Activated B cell treated with CpG ODN at 0.5 μM for 24 hours (primary cell): ENCODE results near the gene ALKBH5. TPM values are rescaled to one million over a fixed set of nuclear protein-coding genes. Genes with fewer than 3 reads are reported as not detected.

Source experiments
- ATAC-seq: fragments of 200-7000 bp; cut with Tn5 transposase; one replicate; pipeline ENCODE4 v1.10.0; 2021; ENCODE audit warnings: low read depth, mild to moderate bottlenecking, moderate library complexity
- CTCF ChIA-PET: fragments of 350-600 bp; sonication (Branson Sonifier 250); formaldehyde crosslinking; loops from one replicate; lab custom pipeline; 2021; ENCODE audit warnings: antibody characterized with exemption; lab: Charles Lee
- POLR2A ChIA-PET: fragments of 350-600 bp; sonication (Branson Sonifier 250); formaldehyde crosslinking; loops from one replicate; lab custom pipeline; 2021; ENCODE audit warnings: antibody characterized with exemption; lab: Charles Lee
- DNase-seq: peaks from one replicate; pipeline ENCODE4 v3.0.0; 2022
- H3K27ac Mint-ChIP-seq: one replicate; pipeline ENCODE4 v1.8.0; 2020; ENCODE audit warnings: mixed read lengths
- H3K27me3 Mint-ChIP-seq: one replicate; pipeline ENCODE4 v1.8.0; 2021; ENCODE audit warnings: mixed read lengths
- H3K36me3 Mint-ChIP-seq: one replicate; pipeline ENCODE4 v1.8.0; 2021; ENCODE audit warnings: low read depth, mixed read lengths
- H3K4me1 Mint-ChIP-seq: one replicate; pipeline ENCODE4 v1.8.0; 2021; ENCODE audit warnings: mixed read lengths
- H3K4me3 Mint-ChIP-seq: one replicate; pipeline ENCODE4 v1.8.0; 2020; ENCODE audit warnings: mild to moderate bottlenecking, mixed read lengths
- H3K9me3 Mint-ChIP-seq: one replicate; pipeline ENCODE4 v1.8.0; 2020; ENCODE audit warnings: mixed read lengths
- intact Hi-C: fragments of 100-400 bp; cut with micrococcal nuclease; formaldehyde crosslinking; loops from one replicate; pipeline ENCODE4 v1.15.1; 2024
- total RNA-seq: library from RNA; stranded (reverse); gene quantifications from 2 replicates; pipeline ENCODE4 v1.2.3, GENCODE V29; 2022
- TF ChIP-seq, protein P1 (sequence below): fragments of 200-600 bp; IDR thresholded peaks from one replicate; pipeline ENCODE4 v1.8.0; 2022; ENCODE audit warnings: antibody characterized with exemption, mild to moderate bottlenecking

The ALKBH5 gene
- total RNA-seq, 1 donor from 2014 or later = 74.6 TPM

DNA sequence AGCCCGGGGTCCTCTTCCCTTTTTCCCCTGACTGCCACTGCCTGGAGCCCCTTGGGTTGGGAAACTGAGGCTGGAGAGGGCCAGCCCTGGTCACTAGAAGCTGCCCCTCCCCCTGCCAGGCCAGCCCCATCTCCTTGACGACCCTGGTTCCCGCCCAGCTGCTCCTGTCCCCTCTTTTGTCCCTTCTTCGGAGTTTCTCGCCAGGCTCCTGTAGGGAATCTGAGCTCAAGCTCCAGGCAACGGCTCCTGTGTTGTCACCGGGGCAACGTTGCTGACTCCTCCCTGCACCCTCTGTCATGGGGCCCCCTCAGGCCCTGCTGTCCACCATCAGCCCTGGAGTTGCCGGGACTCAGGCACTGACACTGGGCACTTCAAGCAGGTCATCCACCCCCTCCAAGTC lies 47.5 kb downstream of the ALKBH5 start:
- ChIA-PET POLR2A (no interaction called here), CTCF (no interaction called here)
- TF ChIP-seq, protein P1, sequence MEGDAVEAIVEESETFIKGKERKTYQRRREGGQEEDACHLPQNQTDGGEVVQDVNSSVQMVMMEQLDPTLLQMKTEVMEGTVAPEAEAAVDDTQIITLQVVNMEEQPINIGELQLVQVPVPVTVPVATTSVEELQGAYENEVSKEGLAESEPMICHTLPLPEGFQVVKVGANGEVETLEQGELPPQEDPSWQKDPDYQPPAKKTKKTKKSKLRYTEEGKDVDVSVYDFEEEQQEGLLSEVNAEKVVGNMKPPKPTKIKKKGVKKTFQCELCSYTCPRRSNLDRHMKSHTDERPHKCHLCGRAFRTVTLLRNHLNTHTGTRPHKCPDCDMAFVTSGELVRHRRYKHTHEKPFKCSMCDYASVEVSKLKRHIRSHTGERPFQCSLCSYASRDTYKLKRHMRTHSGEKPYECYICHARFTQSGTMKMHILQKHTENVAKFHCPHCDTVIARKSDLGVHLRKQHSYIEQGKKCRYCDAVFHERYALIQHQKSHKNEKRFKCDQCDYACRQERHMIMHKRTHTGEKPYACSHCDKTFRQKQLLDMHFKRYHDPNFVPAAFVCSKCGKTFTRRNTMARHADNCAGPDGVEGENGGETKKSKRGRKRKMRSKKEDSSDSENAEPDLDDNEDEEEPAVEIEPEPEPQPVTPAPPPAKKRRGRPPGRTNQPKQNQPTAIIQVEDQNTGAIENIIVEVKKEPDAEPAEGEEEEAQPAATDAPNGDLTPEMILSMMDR = no peak
- Mint-ChIP-seq H3K27me3 (no peaks in the 10 kb centered on the region), H3K9me3 (no peaks in the 10 kb centered on the region), H3K4me1 (peaks cover 4% of the 10 kb centered on the region), H3K36me3 (peaks cover 20% of the 10 kb centered on the region), H3K4me3 (no peak overlapping the region), H3K27ac (no peak overlapping the region)
- ATAC-seq = no peak
- DNase-seq = no peak
- intact Hi-C loops = no loop called here

DNA sequence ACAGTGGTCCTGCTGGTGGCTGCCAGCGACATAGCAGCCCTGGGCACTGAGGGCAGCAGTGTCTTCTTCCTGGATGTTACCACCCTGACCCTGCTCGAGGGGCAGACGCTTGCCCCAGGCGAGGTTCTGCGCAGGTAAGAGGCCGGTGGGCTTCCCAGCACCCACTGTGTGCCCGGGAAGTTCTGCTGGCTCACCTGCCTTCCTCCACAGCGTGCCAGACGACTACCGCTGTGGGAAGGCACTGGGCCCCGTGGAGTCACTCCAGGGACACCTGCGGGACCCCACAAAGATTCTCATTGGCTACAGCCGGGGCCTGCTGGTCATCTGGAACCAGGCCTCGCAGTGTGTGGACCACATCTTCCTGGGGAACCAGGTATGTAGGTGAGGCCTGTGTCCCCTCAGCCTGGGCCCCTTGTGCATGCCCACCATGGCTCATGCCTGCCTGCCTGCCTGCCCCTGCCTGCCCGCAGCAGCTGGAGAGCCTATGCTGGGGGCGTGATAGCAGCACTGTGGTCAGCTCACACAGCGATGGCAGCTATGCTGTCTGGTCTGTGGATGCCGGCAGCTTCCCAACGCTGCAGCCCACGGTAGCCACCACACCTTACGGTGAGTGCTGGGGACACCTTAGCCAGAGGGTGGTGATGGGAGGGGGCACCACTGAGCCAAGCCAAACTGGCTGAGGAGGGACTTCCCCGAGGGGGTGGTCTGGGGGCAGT lies 50.3 kb downstream of the ALKBH5 start:
- ATAC-seq = no peak
- no peak for DNase-seq
- Mint-ChIP-seq H3K4me1 (no peaks in the 10 kb centered on the region), H3K4me3 (no peak overlapping the region), H3K27ac (no peak overlapping the region), H3K36me3 (peaks cover 35% of the 10 kb centered on the region), H3K27me3 (no peaks in the 10 kb centered on the region), H3K9me3 (no peaks in the 10 kb centered on the region)
- POLR2A ChIA-PET = no interaction called here
- CTCF ChIA-PET = no interaction called here
- intact Hi-C loops = no loop called here
- TF ChIP-seq, protein P1 = no peak

DNA sequence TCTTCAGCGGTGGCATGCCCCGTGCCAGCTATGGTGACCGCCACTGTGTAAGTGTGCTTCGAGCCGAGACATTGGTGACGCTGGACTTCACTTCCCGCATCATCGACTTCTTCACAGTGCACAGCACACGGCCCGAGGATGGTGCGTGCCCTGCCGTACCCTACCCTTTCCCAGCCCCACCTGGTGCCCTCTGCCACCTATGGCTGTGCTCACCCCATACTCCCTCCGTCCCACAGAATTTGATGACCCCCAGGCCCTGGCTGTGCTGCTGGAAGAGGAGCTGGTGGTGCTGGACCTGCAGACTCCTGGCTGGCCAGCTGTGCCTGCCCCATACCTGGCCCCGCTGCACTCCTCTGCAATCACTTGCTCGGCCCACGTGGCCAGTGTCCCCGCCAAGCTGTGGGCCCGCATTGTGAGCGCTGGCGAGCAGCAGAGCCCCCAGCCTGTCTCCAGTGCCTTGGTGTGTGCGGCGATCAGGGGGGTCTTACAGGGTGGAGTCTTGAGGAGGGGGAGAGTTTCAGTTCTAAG lies 51.3 kb downstream of the ALKBH5 start:
- H3K27me3 Mint-ChIP-seq = no peaks in the 10 kb centered on the region
- ChIA-PET POLR2A (no interaction called here), CTCF (no interaction called here)
- intact Hi-C loops = no loop called here
- no peak for ATAC-seq
- DNase-seq = no peak
- TF ChIP-seq, protein P1 = no peak
- no peak overlapping the region for H3K27ac Mint-ChIP-seq
- H3K36me3 Mint-ChIP-seq = peaks cover 38% of the 10 kb centered on the region
- no peaks in the 10 kb centered on the region for H3K9me3 Mint-ChIP-seq
- H3K4me1 Mint-ChIP-seq = no peaks in the 10 kb centered on the region
- H3K4me3 Mint-ChIP-seq = no peak overlapping the region

DNA sequence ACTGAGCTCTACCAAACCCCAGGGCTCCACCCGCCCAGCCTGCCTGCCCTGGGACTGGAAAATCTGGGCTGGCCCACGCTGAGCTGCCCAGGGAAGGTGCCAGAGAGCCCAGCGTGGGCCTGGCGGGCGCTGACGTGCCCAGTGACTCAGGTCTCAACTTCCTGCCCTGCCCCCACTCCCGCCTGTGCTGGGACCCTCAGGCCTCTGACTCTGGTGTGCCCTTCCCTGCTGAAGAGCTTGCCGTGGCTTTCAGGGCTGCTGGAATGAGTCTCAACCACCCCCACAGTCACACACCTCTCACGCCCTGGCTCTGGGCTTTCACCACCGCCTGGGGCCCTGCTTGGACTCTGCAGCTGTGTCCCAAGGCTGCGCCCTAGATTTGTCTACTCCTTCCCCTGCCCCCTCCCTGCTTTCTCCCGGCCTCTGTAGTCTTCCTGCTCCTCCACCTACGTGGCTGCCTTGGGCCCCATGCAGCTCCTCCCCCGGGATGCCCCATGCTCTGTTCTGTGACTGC lies 52.2 kb downstream of the ALKBH5 start:
- Mint-ChIP-seq H3K27me3 (no peaks in the 10 kb centered on the region), H3K4me1 (no peaks in the 10 kb centered on the region), H3K4me3 (no peak overlapping the region), H3K9me3 (no peaks in the 10 kb centered on the region), H3K36me3 (peaks cover 38% of the 10 kb centered on the region), H3K27ac (no peak overlapping the region)
- intact Hi-C loops = no loop called here
- ATAC-seq (no peak), DNase-seq (no peak)
- POLR2A ChIA-PET = no interaction called here
- TF ChIP-seq, protein P1 = no peak
- CTCF ChIA-PET = no interaction called here

DNA sequence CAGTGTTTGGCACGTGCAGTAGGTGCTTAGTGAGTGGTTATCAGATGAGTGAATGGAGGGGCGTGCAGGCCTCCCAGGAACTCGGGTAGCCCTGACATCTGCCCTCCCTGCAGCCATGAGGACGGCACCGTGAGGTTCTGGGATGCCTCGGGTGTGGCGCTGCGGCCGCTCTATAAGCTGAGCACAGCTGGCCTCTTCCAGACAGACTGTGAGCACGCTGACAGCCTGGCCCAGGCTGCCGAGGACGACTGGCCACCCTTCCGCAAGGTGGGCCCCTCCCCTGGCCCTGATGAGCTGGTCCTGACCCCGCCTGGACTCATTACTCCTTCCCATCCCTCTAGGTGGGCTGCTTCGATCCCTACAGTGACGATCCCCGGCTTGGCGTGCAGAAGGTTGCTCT lies 52.9 kb downstream of the ALKBH5 start:
- TF ChIP-seq, protein P1 = no peak
- peaks cover 38% of the 10 kb centered on the region for H3K36me3 Mint-ChIP-seq
- H3K4me3 Mint-ChIP-seq = no peak overlapping the region
- DNase-seq (no peak), ATAC-seq (no peak)
- intact Hi-C loops = no loop called here
- H3K4me1 Mint-ChIP-seq = no peaks in the 10 kb centered on the region
- H3K27ac Mint-ChIP-seq = no peak overlapping the region
- CTCF ChIA-PET = no interaction called here
- H3K27me3 Mint-ChIP-seq = no peaks in the 10 kb centered on the region
- no peaks in the 10 kb centered on the region for H3K9me3 Mint-ChIP-seq
- POLR2A ChIA-PET = no interaction called here
